H9 (cell line): ENCODE results near the gene AKR1C3. TPM values are rescaled to one million over a fixed set of nuclear protein-coding genes. Genes with fewer than 3 reads are reported as not detected.
"Not testable (repeated sequence)": the region's sequence is repeated elsewhere in the genome, so short reads cannot be mapped to it uniquely, and the experiment has no call there.

Experiments
- DNase-seq: peaks from one replicate; pipeline ENCODE4 v3.0.0-alpha.2; 2017
- H2AFZ ChIP-seq: one replicate; pipeline ENCODE4 v1.6.1; 2013; ENCODE audit warnings: mild to moderate bottlenecking, low read length, control low read depth, moderate library complexity
- H2AK5ac ChIP-seq: 2 replicates; pipeline ENCODE4 v1.6.1; 2013; ENCODE audit warnings: low read length, control low read depth, mixed read lengths; ENCODE audit not compliant: insufficient read length
- H2BK120ac ChIP-seq: one replicate; pipeline ENCODE4 v1.6.1; 2013; ENCODE audit warnings: low read depth, mild to moderate bottlenecking, low read length, control low read depth, inconsistent platforms; ENCODE audit not compliant: poor library complexity, severe bottlenecking
- H2BK12ac ChIP-seq: 2 replicates; pipeline ENCODE4 v1.6.1; 2013; ENCODE audit warnings: low read length, control low read depth, mixed read lengths, low read depth; ENCODE audit not compliant: insufficient read length
- H2BK15ac ChIP-seq: 2 replicates; pipeline ENCODE4 v1.6.1; 2013; ENCODE audit warnings: low read depth, low read length, control low read depth
- H2BK20ac ChIP-seq: one replicate; pipeline ENCODE4 v1.6.1; 2013; ENCODE audit warnings: low read depth, mild to moderate bottlenecking, low read length, control low read depth, inconsistent platforms; ENCODE audit not compliant: poor library complexity, severe bottlenecking
- H2BK5ac ChIP-seq: 2 replicates; pipeline ENCODE4 v1.6.1; 2013; ENCODE audit warnings: low read length, control low read depth, mixed read lengths; ENCODE audit not compliant: insufficient read length
- H3K14ac ChIP-seq: 2 replicates; pipeline ENCODE4 v1.6.1; 2013; ENCODE audit warnings: low read length, control low read depth; ENCODE audit not compliant: insufficient read depth
- H3K18ac ChIP-seq: 2 replicates; pipeline ENCODE4 v1.6.1; 2013; ENCODE audit warnings: low read depth, mild to moderate bottlenecking, mixed read lengths, low read length, control low read depth; ENCODE audit not compliant: insufficient read length
- H3K23ac ChIP-seq: 2 replicates; pipeline ENCODE4 v1.6.1; 2013; ENCODE audit warnings: low read length, control low read depth, mixed read lengths, low read depth; ENCODE audit not compliant: insufficient read length
- H3K23me2 ChIP-seq: 2 replicates; pipeline ENCODE4 v1.6.1; 2013; ENCODE audit warnings: low read depth, mild to moderate bottlenecking, mixed read lengths, low read length, control low read depth; ENCODE audit not compliant: insufficient read length, poor library complexity, severe bottlenecking
- H3K27ac ChIP-seq: 2 replicates; pipeline ENCODE4 v1.5.1; 2013; ENCODE audit warnings: low read length, control low read depth, mixed read lengths, low read depth; ENCODE audit not compliant: insufficient read length
- H3K27me3 ChIP-seq: 2 replicates; pipeline ENCODE4 v1.6.1; 2013; ENCODE audit warnings: low read length, control low read depth, inconsistent platforms; ENCODE audit not compliant: insufficient read depth
- H3K4ac ChIP-seq: 2 replicates; pipeline ENCODE4 v1.6.1; 2013; ENCODE audit warnings: low read depth, mild to moderate bottlenecking, control low read depth, inconsistent platforms, low read length, moderate library complexity
- H3K4me1 ChIP-seq: 2 replicates; pipeline ENCODE4 v1.6.1; 2013; ENCODE audit warnings: low read length, control low read depth, inconsistent platforms; ENCODE audit not compliant: insufficient read depth
- H3K4me2 ChIP-seq: 2 replicates; pipeline ENCODE4 v1.6.1; 2013; ENCODE audit warnings: low read length, control low read depth, mixed read lengths; ENCODE audit not compliant: insufficient read length, insufficient read depth
- H3K56ac ChIP-seq: 2 replicates; pipeline ENCODE4 v1.6.1; 2013; ENCODE audit warnings: low read depth, mild to moderate bottlenecking, mixed read lengths, low read length, control low read depth; ENCODE audit not compliant: insufficient read length
- H3K79me1 ChIP-seq: 2 replicates; pipeline ENCODE4 v1.6.1; 2013; ENCODE audit warnings: low read depth, mild to moderate bottlenecking, moderate library complexity, low read length, control low read depth, inconsistent platforms; ENCODE audit not compliant: insufficient read depth, poor library complexity, severe bottlenecking
- H3K79me2 ChIP-seq: 2 replicates; pipeline ENCODE4 v1.6.1; 2013; ENCODE audit warnings: low read length, control low read depth, inconsistent platforms; ENCODE audit not compliant: insufficient read depth
- H3K9ac ChIP-seq: 2 replicates; pipeline ENCODE4 v1.6.1; 2013; ENCODE audit warnings: low read length, control low read depth, mixed read lengths; ENCODE audit not compliant: insufficient read length; ENCODE audit errors: extremely low read depth
- H3K9me3 ChIP-seq: one replicate; pipeline ENCODE4 v1.6.1; 2013; ENCODE audit warnings: low read depth, low read length, inconsistent platforms; ENCODE audit not compliant: control insufficient read depth
- H3T11ph ChIP-seq: one replicate; pipeline ENCODE4 v1.6.1; 2013; ENCODE audit warnings: mild to moderate bottlenecking, low read length, control low read depth, inconsistent platforms
- H4K20me1 ChIP-seq: one replicate; pipeline ENCODE4 v1.6.1; 2013; ENCODE audit not compliant: control insufficient read depth, insufficient read length, insufficient read depth
- H4K5ac ChIP-seq: 2 replicates; pipeline ENCODE4 v1.6.1; 2013; ENCODE audit warnings: low read depth, mild to moderate bottlenecking, mixed read lengths, low read length, control low read depth; ENCODE audit not compliant: insufficient read length
- H4K8ac ChIP-seq: replicated peaks from 2 replicates; pipeline ENCODE4 v1.6.1; 2013; ENCODE audit warnings: low read length, control low read depth, mixed read lengths, low read depth; ENCODE audit not compliant: insufficient read length
- H4K91ac ChIP-seq: 2 replicates; pipeline ENCODE4 v1.6.1; 2013; ENCODE audit warnings: low read depth, mild to moderate bottlenecking, moderate library complexity, mixed read lengths, low read length, control low read depth; ENCODE audit not compliant: insufficient read length
- H3K27ac Mint-ChIP-seq, 3 experiments: 2 replicates in 2 of 3; 3 replicates in 1 of 3; pipeline ENCODE4 v1.8.0; 2020 to 2021; ENCODE audit warnings: mixed read lengths in 3 of 3, mild to moderate bottlenecking in 1 of 3, moderate library complexity in 1 of 3
- H3K27me3 Mint-ChIP-seq: 2 replicates; pipeline ENCODE4 v1.8.0; 2021; ENCODE audit warnings: low read depth, mild to moderate bottlenecking, moderate library complexity, mixed read lengths
- H3K36me3 Mint-ChIP-seq, 3 experiments: 2 replicates in 2 of 3; 3 replicates in 1 of 3; pipeline ENCODE4 v1.8.0; 2020 to 2021; ENCODE audit warnings: low read depth in 3 of 3, mixed read lengths in 3 of 3; ENCODE audit not compliant: insufficient read depth in 1 of 3
- H3K4me1 Mint-ChIP-seq, 2 experiments: 2 replicates each; pipeline ENCODE4 v1.8.0; 2020; ENCODE audit warnings: mixed read lengths in 2 of 2
- H3K4me3 Mint-ChIP-seq, 2 experiments: 2 replicates in 1 of 2; 3 replicates in 1 of 2; pipeline ENCODE4 v1.8.0; 2020 to 2021; ENCODE audit warnings: mild to moderate bottlenecking in 2 of 2, mixed read lengths in 2 of 2, moderate library complexity in 1 of 2
- H3K9me3 Mint-ChIP-seq, 2 experiments: 2 replicates in 1 of 2; 3 replicates in 1 of 2; pipeline ENCODE4 v1.8.0; 2020; ENCODE audit warnings: mild to moderate bottlenecking in 2 of 2, mixed read lengths in 2 of 2, moderate library complexity in 1 of 2
- CTCF ChIP-seq: fragments of 200-600 bp; sonication (generic); conservative IDR thresholded peaks from 3 replicates; pipeline ENCODE4 v1.8.0; 2021; ENCODE audit warnings: antibody characterized with exemption, mild to moderate bottlenecking
- WGBS: extraction: QIAGEN DNeasy Blood & Tissue Kit; methylation state at CpG from one replicate; pipeline ENCODE4 v1.1.7; 2013; ENCODE audit warnings: missing lambda C conversion rate, low lambda C conversion rate, mixed read lengths; ENCODE audit not compliant: insufficient read length; ENCODE audit errors: extremely low coverage; 5-methylcytosine and 5-hydroxymethylcytosine counted together
- total RNA-seq: library from RNA; stranded (reverse); gene quantifications from 2 replicates; pipeline ENCODE4 v1.2.1, GENCODE V29; 2021

AKR1C3 gene
- total RNA-seq, 1 experiment from 2014 or later = 2.1 TPM

GRCh38 chr10:5046410-5046809, 47.8 kb upstream of the AKR1C3 start:
- no peak overlapping the region for H2BK5ac ChIP-seq
- no peak overlapping the region for H3K4me3 Mint-ChIP-seq
- WGBS = no CpG with 5 or more reads among the region's 6 CpGs

GRCh38 chr10:5047055-5047454, 47.2 kb upstream of the AKR1C3 start:
- H3K4me2 ChIP-seq, H3K4me1 Mint-ChIP-seq, H3K23ac ChIP-seq, H3K27ac Mint-ChIP-seq, H4K91ac ChIP-seq, H4K20me1 ChIP-seq, H3K79me1 ChIP-seq, H3K18ac ChIP-seq, H2BK5ac ChIP-seq, H3K9me3 ChIP-seq, H2BK120ac ChIP-seq, H2BK15ac ChIP-seq, H3K27me3 Mint-ChIP-seq, H3K56ac ChIP-seq, H3T11ph ChIP-seq, H3K27ac ChIP-seq, H3K4me1 ChIP-seq, H3K23me2 ChIP-seq, H3K79me2 ChIP-seq, H2BK20ac ChIP-seq, H3K4ac ChIP-seq, H2AK5ac ChIP-seq, H4K8ac ChIP-seq, H3K4me3 Mint-ChIP-seq, H4K5ac ChIP-seq, H2AFZ ChIP-seq, H3K36me3 Mint-ChIP-seq, H2BK12ac ChIP-seq, H3K27me3 ChIP-seq, DNase-seq, H3K9ac ChIP-seq: not testable (repeated sequence)
- H3K9me3 Mint-ChIP-seq = peaks cover 19 to 60% of the 10 kb centered on the region in 2 experiments
- peak overlapping the region; percentile 36; the same call in 1 of the 2 replicates for H3K14ac ChIP-seq
- WGBS = no CpG with 5 or more reads among the region's 5 CpGs

More at GRCh38 chr10:5046410-5046809, 47.8 kb upstream of the AKR1C3 start:
- no peaks in the 10 kb centered on the region for H3K79me2 ChIP-seq
- Mint-ChIP-seq H3K9me3 (peaks cover 16 to 58% of the 10 kb centered on the region in 2 experiments), H3K36me3 (peaks cover 2 to 3% (median 3%) of the 10 kb centered on the region in 3 experiments; a peak in 5 of 7 replicates), H3K27ac (no peak overlapping the region), H3K27me3 (no peaks in the 10 kb centered on the region; the same call in 1 of the 2 replicates), H3K4me1 (no peaks in the 10 kb centered on the region)
- H2AK5ac ChIP-seq = no peak overlapping the region
- no peak overlapping the region for H3K9ac ChIP-seq
- no peak overlapping the region for H2BK12ac ChIP-seq
- H4K20me1 ChIP-seq = no peaks in the 10 kb centered on the region
- H2AFZ ChIP-seq = no peak overlapping the region
- H4K8ac ChIP-seq = no peak overlapping the region
- H2BK120ac ChIP-seq = no peak overlapping the region
- H3K23ac ChIP-seq = no peak overlapping the region
- no peaks in the 10 kb centered on the region for H3K4me1 ChIP-seq
- H4K5ac ChIP-seq = no peak overlapping the region
- H3K23me2 ChIP-seq = no peaks in the 10 kb centered on the region
- H3K79me1 ChIP-seq = no peaks in the 10 kb centered on the region
- no peak overlapping the region for H2BK15ac ChIP-seq
- H3K4ac ChIP-seq = no peak overlapping the region
- no peak overlapping the region for H3K14ac ChIP-seq
- H4K91ac ChIP-seq = no peak overlapping the region
- H3K56ac ChIP-seq = no peak overlapping the region
- no peak overlapping the region for H2BK20ac ChIP-seq
- TF ChIP-seq CTCF = no peak
- H3K27me3 ChIP-seq = no peaks in the 10 kb centered on the region
- no peak for DNase-seq
- H3K18ac ChIP-seq = no peak overlapping the region
- no peak overlapping the region for H3T11ph ChIP-seq
- no peak overlapping the region for H3K4me2 ChIP-seq
- no peaks in the 10 kb centered on the region for H3K9me3 ChIP-seq
- no peak overlapping the region for H3K27ac ChIP-seq
